ENCODE measurements around the gene ZNF618. TPM values are rescaled to one million over a fixed set of nuclear protein-coding genes. Genes with fewer than 3 reads are reported as not detected.

Gene ZNF618
- total and polyA plus RNA-seq, 8 donors = 1.2 to 19.8 (median 5.3) TPM

DNA sequence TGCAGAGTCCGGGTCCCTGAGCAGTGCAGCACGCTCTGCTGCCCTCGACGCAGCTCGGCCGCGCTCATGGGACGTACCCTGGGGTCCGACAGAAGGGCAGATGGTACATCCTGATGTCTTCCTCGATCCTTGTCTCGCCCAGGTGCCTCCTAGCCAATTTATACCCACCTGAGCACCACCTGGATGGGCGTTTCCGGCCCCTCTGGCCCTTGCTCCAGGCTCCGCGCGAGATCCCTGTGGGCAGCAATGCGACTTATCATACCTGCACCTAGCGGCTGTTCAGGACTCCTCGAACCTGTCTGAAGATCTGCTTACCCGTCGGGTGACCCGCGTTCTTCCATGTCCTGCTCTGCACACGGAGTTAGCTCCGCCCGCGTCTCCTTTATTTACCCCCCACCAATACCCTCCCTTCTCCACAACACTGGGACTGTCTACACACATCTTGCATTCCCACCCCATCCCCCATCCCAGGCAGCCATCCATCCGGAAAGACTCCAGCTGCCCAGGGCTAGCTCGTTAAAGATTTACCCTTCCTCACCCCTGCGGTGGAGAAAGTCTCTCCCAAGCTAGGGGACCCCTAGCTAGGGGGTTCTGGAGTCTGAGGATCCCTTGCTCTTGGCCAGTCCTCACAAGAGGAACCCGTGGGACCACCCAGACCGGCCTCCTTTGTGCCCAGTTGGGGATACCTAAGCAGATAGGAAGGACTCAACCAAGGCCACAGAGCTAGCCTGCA, 223.0 kb downstream of the ZNF618 start, which contains the start of gene KIF12:
TSS of gene KIF12 (minus strand) at position 357 of the 733 bp plus-strand sequence. CDS start at position 341, 16 bp downstream.
- Histone ChIP-seq H3K27me3 (peaks cover 0 to 35% (median 8%) of the 10 kb centered on the region in 3 donors), H3K9me3 (peaks cover 0 to 10% (median 7%) of the 10 kb centered on the region in 4 donors), H3K27ac (peak within 1 kb of the TSS; percentile 32 to 62 (median 48)), H3K36me3 (peaks cover 0 to 12% (median 9%) of the 10 kb centered on the region in 4 donors), H3K4me1 (peaks cover 7 to 31% (median 27%) of the 10 kb centered on the region in 4 donors), H3K4me3 (peak within 1 kb of the TSS; percentile 49 to 73 (median 54))
- WGBS, 5 donors = 15 to 28% (median 17%) methylated on average over 29 to 32 of the region's 32 CpGs
- TF ChIP-seq EP300 (IDR thresholded peaks at IDR 0.05) = no peak
- intact Hi-C loops (cut with DNase I; ENCODE audit: low total_unique reads) = no loop called here
- peak; percentile 54 to 88 for DNase-seq

DNA sequence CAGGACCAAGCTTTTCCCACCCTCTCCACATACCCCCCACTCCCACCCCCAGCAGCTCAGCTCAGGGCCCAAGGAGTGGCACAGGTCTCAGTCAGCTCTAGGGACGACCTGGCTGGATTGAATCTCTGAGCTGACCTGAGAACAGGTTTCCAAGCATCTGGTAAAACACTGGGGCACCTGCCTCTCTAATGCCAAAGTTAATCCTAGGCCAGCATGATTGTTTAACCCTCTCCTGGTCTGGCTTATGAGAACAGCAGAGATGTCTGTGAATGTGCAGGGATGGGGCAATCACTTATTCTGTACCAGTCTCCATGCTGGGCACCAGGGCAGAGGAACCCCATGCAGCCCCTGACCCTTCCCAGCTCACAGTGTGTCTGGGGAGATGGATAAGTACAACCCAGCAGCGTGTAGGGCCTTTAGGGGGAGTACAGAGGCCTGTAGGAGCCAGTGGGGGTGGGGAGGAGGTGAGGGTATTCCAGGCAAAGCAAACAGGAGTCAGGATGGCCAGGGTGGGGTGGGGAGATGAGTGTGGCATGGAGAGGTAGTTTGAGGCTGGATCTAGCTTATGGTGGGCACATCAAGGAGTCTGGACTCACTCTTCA, 223.7 kb downstream of the ZNF618 start:
- Histone ChIP-seq H3K4me1 (peaks cover 7 to 31% (median 27%) of the 10 kb centered on the region in 4 donors), H3K36me3 (peaks cover 0 to 6% (median 4%) of the 10 kb centered on the region in 4 donors), H3K27me3 (peaks cover 0 to 35% (median 8%) of the 10 kb centered on the region in 3 donors), H3K9me3 (peaks cover 0 to 10% (median 7%) of the 10 kb centered on the region in 4 donors), H3K27ac (no peak overlapping the region), H3K4me3 (no peak overlapping the region)
- 51 to 85% (median 60%) methylated on average over 1 to 2 of the region's 2 CpGs for WGBS, 5 donors
- TF ChIP-seq, protein P1, sequence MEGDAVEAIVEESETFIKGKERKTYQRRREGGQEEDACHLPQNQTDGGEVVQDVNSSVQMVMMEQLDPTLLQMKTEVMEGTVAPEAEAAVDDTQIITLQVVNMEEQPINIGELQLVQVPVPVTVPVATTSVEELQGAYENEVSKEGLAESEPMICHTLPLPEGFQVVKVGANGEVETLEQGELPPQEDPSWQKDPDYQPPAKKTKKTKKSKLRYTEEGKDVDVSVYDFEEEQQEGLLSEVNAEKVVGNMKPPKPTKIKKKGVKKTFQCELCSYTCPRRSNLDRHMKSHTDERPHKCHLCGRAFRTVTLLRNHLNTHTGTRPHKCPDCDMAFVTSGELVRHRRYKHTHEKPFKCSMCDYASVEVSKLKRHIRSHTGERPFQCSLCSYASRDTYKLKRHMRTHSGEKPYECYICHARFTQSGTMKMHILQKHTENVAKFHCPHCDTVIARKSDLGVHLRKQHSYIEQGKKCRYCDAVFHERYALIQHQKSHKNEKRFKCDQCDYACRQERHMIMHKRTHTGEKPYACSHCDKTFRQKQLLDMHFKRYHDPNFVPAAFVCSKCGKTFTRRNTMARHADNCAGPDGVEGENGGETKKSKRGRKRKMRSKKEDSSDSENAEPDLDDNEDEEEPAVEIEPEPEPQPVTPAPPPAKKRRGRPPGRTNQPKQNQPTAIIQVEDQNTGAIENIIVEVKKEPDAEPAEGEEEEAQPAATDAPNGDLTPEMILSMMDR (IDR thresholded peaks at IDR 0.05) = no peak
- TF ChIP-seq POLR2A (IDR thresholded peaks at IDR 0.05) (no peak), EP300 (IDR thresholded peaks at IDR 0.05) (no peak), POLR2AphosphoS5 (IDR thresholded peaks at IDR 0.05) (no peak)
- intact Hi-C loops (cut with DNase I; ENCODE audit: low total_unique reads) = no loop called here
- peak in 1 of 2 donors; percentile 52 for DNase-seq

DNA sequence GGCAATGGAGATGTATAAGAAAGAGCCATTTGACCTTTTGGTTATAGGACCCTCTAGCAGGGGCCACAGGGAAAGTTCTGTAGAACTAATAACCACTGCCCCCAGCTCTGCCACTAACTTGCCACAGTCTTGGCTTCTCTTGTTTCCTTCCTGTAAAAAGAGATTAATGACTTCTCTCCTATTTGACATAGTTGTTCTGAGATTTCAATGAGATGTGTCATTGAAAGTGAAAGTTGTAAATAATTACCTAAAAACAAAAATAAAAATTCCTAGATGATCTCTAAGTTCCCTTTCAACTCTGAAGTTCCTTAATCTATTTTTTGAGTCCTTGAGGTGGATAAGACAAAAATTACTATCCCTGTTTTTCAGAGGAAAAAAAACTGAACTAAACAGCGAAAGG, 224.4 kb downstream of the ZNF618 start:
- TF ChIP-seq, protein P1 (IDR thresholded peaks at IDR 0.05) = no peak
- TF ChIP-seq POLR2A (IDR thresholded peaks at IDR 0.05) = no peak
- no peak for TF ChIP-seq POLR2AphosphoS5 (IDR thresholded peaks at IDR 0.05)
- TF ChIP-seq EP300 (IDR thresholded peaks at IDR 0.05) = no peak
- peaks cover 0 to 35% (median 8%) of the 10 kb centered on the region in 3 donors for H3K27me3 ChIP-seq
- H3K4me1 ChIP-seq = peaks cover 7 to 31% (median 27%) of the 10 kb centered on the region in 4 donors
- DNase-seq = no peak
- no peaks in the 10 kb centered on the region for H3K36me3 ChIP-seq
- intact Hi-C loops (cut with DNase I; ENCODE audit: low total_unique reads) = no loop called here
- H3K4me3 ChIP-seq = no peak overlapping the region
- H3K9me3 ChIP-seq = peaks cover 0 to 10% (median 7%) of the 10 kb centered on the region in 4 donors
- 83 to 95% (median 92%) methylated on average over 1 of the region's 1 CpG for WGBS, 5 donors
- no peak overlapping the region for H3K27ac ChIP-seq

DNA sequence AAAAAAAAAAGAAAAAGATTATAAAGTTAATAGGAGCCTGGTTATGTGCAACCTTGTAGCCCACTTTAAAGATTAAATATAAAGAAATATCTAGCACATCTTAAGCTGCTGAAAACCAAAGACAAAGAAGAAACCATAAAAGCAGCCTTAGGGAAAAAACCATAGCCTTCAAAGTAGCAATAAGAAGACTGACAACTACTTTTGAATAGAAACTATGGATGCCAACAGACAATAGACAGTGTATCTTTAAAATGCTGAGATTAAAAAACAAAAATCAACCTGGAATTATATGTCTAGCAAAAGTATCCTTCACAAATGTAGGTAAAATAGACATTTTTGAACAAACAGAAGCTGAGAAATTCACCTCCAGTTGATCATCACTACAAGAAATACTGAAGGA, 226.4 kb downstream of the ZNF618 start:
- Histone ChIP-seq H3K9me3 (peaks cover 0 to 10% (median 7%) of the 10 kb centered on the region in 4 donors), H3K27me3 (peaks cover 0 to 26% (median 8%) of the 10 kb centered on the region in 3 donors), H3K4me1 (peaks cover 6 to 24% (median 21%) of the 10 kb centered on the region in 4 donors), H3K36me3 (no peaks in the 10 kb centered on the region), H3K27ac (no peak overlapping the region), H3K4me3 (no peak overlapping the region)
- no peak for DNase-seq
- TF ChIP-seq POLR2A (IDR thresholded peaks at IDR 0.05) (no peak), POLR2AphosphoS5 (IDR thresholded peaks at IDR 0.05) (no peak), EP300 (IDR thresholded peaks at IDR 0.05) (no peak)
- TF ChIP-seq, protein P1 (IDR thresholded peaks at IDR 0.05) = no peak
- intact Hi-C loops (cut with DNase I; ENCODE audit: low total_unique reads) = no loop called here

Measured in stomach (tissue), 9 donors.